Hair follicular keratinocyte (primary cell): Measurements from ENCODE around the gene IFT81. TPM values are rescaled to one million over a fixed set of nuclear protein-coding genes. Genes with fewer than 3 reads are reported as not detected.

Experiments
- total RNA-seq: library from RNA; depleted of rRNA; stranded (reverse); fragments of >200 nt; gene quantifications from 2 replicates; pipeline ENCODE4 v1.2.3, GENCODE V29; 2015

Gene IFT81
- total RNA-seq: 8.0 and 8.5 TPM in 2 replicates

GRCh38 chr12:110124269-110124995, at the start of gene IFT81:
Gene IFT81, plus strand, starts transcription at chr12:110124357. Its CDS starts 3,024 bp downstream, at chr12:110127381.

Other genes starting within 250 kb of the IFT81 start
- 58.2 and 65.3 TPM in 2 replicates for gene GLTP, start 243.8 kb upstream of the IFT81 start, total RNA-seq
- gene TCHP, start 224.1 kb upstream of the IFT81 start, total RNA-seq: 11.2 and 11.8 TPM in 2 replicates
- 14.9 and 16.0 TPM in 2 replicates for gene GIT2, start 128.0 kb upstream of the IFT81 start, total RNA-seq
- gene ANKRD13A, start 124.9 kb upstream of the IFT81 start, total RNA-seq: 58.2 and 66.1 TPM in 2 replicates
- gene C12orf76, start 75.8 kb upstream of the IFT81 start, total RNA-seq: 7.1 and 10.9 TPM in 2 replicates
- gene ATP2A2, start 156.9 kb downstream of the IFT81 start, total RNA-seq: 188 and 198 TPM in 2 replicates